OCI-LY3 (cell line): ENCODE data around the gene TF.

Source experiments
- CTCF ChIP-seq: fragments of 200-600, 300-600 bp; sonication (generic); IDR thresholded peaks from 2 replicates; pipeline ENCODE4 v1.5.1; 2014; ENCODE audit warnings: antibody characterized with exemption, low read length, low read depth
- EZH2phosphoT487 ChIP-seq: fragments of 200-600 bp; shearing (Covaris generic); IDR thresholded peaks from 2 replicates; pipeline ENCODE4 v1.6.1; 2018; ENCODE audit warnings: antibody characterized with exemption, mixed run types, low read depth

DNA sequence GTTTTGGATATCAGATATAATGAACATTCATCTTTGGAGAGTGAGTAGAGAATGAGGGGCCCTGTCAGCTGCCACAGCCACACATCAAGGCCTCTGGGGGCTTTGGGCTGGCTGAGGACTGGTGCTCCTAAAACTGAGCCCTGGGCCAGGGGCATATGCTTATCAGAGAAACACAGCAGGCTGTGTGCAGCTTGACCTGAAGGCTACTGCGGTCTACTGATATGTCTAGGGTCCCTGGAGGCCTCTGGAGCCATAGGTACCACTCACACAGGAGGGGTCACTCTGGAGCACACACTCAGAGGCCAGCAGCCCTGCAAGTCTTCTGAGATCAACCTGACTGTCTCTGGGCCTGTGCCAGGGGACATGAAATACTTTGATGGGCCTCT, 7.6 kb downstream of the TF start:
- TF ChIP-seq CTCF, result no peak
- TF ChIP-seq EZH2phosphoT487, result no peak
